GM12891 (cell line): ENCODE results near the gene PPIP5K1.

Experiments used
- POLR2A ChIP-seq: IDR thresholded peaks from 2 replicates; pipeline ENCODE4 v1.6.1; 2011; ENCODE audit warnings: low read depth, low read length, control low read depth
- POLR2AphosphoS5 ChIP-seq: IDR thresholded peaks from 2 replicates; pipeline ENCODE4 v1.6.1; 2011; ENCODE audit warnings: low read depth, low read length, control low read depth
- TAF1 ChIP-seq: IDR thresholded peaks from 2 replicates; pipeline ENCODE4 v1.6.1; 2011; ENCODE audit warnings: low read depth, low read length, control low read depth

- TF ChIP-seq TAF1: no peak
- TF ChIP-seq POLR2AphosphoS5: no peak
- no peak for TF ChIP-seq POLR2A
These were observed 68.6 kb downstream of the PPIP5K1 start for GRCh38 chr15:43521419-43521818.
